ENCODE data around the gene OR13A1.
"Not testable (repeated sequence)": the region's sequence is repeated elsewhere in the genome, so short reads cannot be mapped to it uniquely, and the experiment has no call there.

OR13A1 gene

GRCh38 chr10:45315508-45315907, at the start of gene OR13A1:
Gene OR13A1, minus strand, starts transcription at chr10:45315608. Its CDS starts 11,186 bp downstream, at chr10:45304422.
- TF ChIP-seq CTCF (IDR thresholded peaks at IDR 0.05; ENCODE audit: control insufficient read depth, extremely low read depth, insufficient read depth), result no peak
- DNase-seq (ENCODE audit: low read depth), result no peak
- no peak within 1 kb of the TSS for H3K4me3 ChIP-seq (ENCODE audit: low read depth, low read length)

DNA sequence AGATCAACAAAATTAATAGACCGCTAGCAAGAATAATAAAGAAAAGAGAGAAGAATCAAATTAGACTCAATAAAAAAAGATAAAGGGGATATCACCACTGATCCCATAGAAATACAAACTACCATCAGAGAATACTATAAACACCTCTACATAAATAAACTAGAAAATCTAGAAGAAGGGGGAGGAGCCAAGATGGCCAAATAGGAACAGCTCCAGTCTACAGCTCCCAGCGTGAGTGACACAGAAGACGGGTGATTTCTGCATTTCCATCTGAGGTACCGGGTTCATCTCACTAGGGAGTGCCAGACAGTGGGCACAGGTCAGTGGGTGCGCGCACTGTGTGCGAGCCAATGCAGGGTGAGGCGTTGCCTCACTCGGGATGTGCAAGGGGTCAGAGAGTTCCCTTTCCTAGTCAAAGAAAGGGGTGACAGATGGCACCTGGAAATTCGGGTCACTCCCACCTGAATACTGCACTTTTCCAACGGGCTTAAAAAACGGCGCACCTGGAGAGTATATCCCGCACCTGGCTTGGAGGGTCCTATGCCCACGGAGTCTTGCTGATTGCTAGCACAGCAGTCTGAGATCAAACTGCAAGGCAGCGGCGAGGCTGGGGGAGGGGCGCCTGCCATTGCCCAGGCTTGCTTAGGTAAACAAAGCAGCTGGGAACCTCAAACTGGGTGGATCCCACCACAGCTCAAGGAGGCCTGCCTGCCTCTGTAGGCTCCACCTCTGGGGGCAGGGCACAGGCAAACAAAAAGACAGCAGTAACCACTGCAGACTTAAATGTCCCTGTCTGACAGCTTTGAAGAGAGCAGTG, 46.8 kb upstream of the OR13A1 start:
- H3K4me3 ChIP-seq (ENCODE audit: low read depth, low read length); DNase-seq (ENCODE audit: low read depth): not testable (repeated sequence)

- not testable (repeated sequence) for DNase-seq (ENCODE audit: low read depth); H3K4me3 ChIP-seq (ENCODE audit: low read depth, low read length)
Observed at GRCh38 chr10:45358961-45359360, 43.6 kb upstream of the OR13A1 start.

- no peak overlapping the region for H3K4me3 ChIP-seq (ENCODE audit: low read depth, low read length)
- DNase-seq (ENCODE audit: low read depth), result no peak
- no peak for TF ChIP-seq CTCF (IDR thresholded peaks at IDR 0.05; ENCODE audit: control insufficient read depth, extremely low read depth, insufficient read depth)
Observed at GRCh38 chr10:45355494-45355893, 40.1 kb upstream of the OR13A1 start.

DNA sequence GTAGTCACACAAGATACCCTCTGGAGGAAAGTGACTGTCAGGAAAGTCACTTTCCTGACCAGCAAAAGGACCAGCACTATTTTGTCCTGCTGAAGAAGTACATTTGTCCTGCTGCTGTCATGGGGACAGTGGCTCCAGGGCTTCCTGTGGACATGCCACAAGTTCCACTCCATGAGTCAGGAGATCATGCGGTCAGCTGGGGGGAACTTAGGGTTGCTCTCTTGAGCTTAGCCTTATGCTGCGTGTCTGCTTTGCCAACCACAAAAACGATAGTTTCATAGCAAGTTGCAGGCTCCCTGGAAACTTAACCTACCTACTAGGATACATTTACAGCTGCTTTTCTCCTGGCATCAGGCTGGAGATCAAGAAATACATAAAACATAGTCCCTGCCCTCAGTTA, 38.9 kb upstream of the OR13A1 start:
- TF ChIP-seq CTCF (IDR thresholded peaks at IDR 0.05; ENCODE audit: control insufficient read depth, extremely low read depth, insufficient read depth), result no peak
- no peak for DNase-seq (ENCODE audit: low read depth)
- H3K4me3 ChIP-seq (ENCODE audit: low read depth, low read length), result no peak overlapping the region

DNA sequence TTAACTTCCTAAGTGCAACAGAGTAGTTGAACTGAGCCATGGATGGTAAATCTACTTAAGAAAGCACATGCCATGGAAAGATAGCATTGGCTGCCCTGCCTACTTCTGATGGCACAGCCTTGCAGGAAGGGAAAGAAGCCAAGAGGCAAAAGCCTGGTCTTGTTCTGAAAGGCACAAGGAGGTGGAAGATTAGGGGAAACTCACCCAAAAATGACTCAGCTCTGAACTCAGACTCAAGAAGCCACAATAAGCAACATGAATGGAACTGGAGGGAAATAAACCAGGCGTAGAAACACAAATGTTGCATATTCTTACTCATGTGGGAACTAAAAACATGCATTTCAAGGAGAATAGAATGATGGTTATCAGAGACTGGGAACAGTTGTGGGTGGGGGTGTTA, 37.8 kb upstream of the OR13A1 start:
- no peak for TF ChIP-seq CTCF (IDR thresholded peaks at IDR 0.05; ENCODE audit: control insufficient read depth, extremely low read depth, insufficient read depth)
- no peak overlapping the region for H3K4me3 ChIP-seq (ENCODE audit: low read depth, low read length)
- no peak for DNase-seq (ENCODE audit: low read depth)

- not testable (repeated sequence) for H3K4me3 ChIP-seq (ENCODE audit: low read depth, low read length)
Observed at GRCh38 chr10:45348196-45348765, 32.9 kb upstream of the OR13A1 start.

DNA sequence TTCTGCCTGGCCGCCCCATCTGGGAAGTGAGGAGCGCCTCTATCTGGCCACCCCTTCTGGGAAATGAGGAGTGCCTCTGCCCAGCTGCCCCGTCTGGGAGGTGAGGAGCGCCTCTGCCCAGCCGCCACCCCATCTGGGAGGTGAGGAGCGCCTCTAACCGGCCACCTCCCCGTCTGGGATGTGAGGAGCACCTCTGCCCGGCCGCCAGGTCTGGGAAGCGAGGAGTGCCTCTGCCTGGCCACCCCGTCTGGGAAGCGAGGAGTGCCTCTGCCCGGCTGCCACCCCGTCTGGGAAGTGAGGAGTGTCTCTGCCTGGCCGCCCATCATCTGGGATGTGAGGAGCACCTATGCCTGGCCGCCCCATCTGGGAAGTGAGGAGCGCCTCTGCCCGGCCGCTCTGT, 32.1 kb upstream of the OR13A1 start:
- not testable (repeated sequence) for DNase-seq (ENCODE audit: low read depth); H3K4me3 ChIP-seq (ENCODE audit: low read depth, low read length)

More at GRCh38 chr10:45348196-45348765, 32.9 kb upstream of the OR13A1 start:
- DNase-seq (ENCODE audit: low read depth), result not testable (repeated sequence)

DNA sequence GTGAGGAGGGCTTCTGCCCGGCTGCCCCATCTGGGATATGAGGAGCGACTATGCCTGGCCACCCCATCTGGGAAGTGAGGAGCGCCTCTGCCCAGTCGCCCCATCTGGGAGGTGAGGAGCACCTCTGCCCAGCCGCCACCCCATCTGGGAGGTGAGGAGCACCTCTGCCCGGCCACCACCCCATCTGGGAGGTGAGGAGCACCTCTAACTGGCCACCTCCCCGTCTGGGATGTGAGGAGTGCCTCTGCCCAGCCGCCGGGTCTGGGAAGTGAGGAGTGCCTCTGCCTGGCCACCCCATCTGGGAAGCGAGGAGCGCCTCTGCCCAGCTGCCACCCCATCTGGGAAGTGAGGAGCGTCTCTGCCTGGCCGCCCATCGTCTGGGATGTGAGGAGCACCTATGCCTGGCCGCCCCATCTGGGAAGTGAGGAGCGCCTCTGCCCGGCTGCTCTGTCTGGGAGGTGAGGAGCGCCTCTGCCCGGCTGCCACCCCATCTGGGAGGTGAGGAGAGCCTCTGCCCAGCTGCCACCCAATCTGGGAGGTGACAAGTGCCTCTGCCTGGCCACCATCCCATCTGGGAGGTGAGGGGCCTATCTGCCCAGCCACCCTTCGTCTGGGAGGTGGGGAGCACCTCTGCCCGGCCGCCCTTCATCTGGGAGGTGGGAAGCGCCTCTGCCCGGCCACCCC, 31.4 kb upstream of the OR13A1 start:
- not testable (repeated sequence) for H3K4me3 ChIP-seq (ENCODE audit: low read depth, low read length); DNase-seq (ENCODE audit: low read depth)

- DNase-seq (ENCODE audit: low read depth); H3K4me3 ChIP-seq (ENCODE audit: low read depth, low read length): not testable (repeated sequence)
Observed at GRCh38 chr10:45340420-45340819, 25.0 kb upstream of the OR13A1 start.
